MCF 10A (cell line): ENCODE data around the gene C1orf174. TPM values are rescaled to one million over a fixed set of nuclear protein-coding genes. Genes with fewer than 3 reads are reported as not detected.

Experiments used
- BruUV-seq: library from RNA; stranded (reverse); fragments of 400-500 nt; replicated peaks from 2 replicates; lab custom pipeline; 2021; lab: Mats Ljungman, UMichigan
- CTCF ChIA-PET: fragments of 300-600 bp; sonication (Branson Sonifier 250); formaldehyde crosslinking; extraction: SDS; loops from one replicate; lab custom pipeline; 2021; ENCODE audit warnings: antibody characterized with exemption, inconsistent platforms; lab: Yijun Ruan, JAX
- POLR2A ChIA-PET: fragments of 300-600, 350-650 bp; sonication (Branson Sonifier 250); formaldehyde crosslinking; extraction: SDS; loops from one replicate; lab custom pipeline; 2020; ENCODE audit warnings: antibody characterized with exemption, inconsistent platforms; lab: Yijun Ruan, JAX
- DNase-seq: peaks from one replicate; pipeline ENCODE4 v3.0.0-alpha.2; 2018; ENCODE audit not compliant: unreplicated experiment
- H3K27ac Mint-ChIP-seq: one replicate; pipeline ENCODE4 v1.8.0; 2022; ENCODE audit warnings: mild to moderate bottlenecking, low read depth, mixed read lengths; ENCODE audit not compliant: unreplicated experiment
- H3K27me3 Mint-ChIP-seq: one replicate; pipeline ENCODE4 v1.8.0; 2022; ENCODE audit warnings: mixed read lengths; ENCODE audit not compliant: insufficient read depth, unreplicated experiment
- H3K36me3 Mint-ChIP-seq: one replicate; pipeline ENCODE4 v1.8.0; 2022; ENCODE audit warnings: mild to moderate bottlenecking, moderate library complexity, mixed read lengths; ENCODE audit not compliant: insufficient read depth, unreplicated experiment
- H3K4me1 Mint-ChIP-seq: one replicate; pipeline ENCODE4 v1.8.0; 2022; ENCODE audit warnings: mixed read lengths; ENCODE audit not compliant: insufficient read depth, unreplicated experiment
- H3K4me3 Mint-ChIP-seq: one replicate; pipeline ENCODE4 v1.8.0; 2022; ENCODE audit warnings: mild to moderate bottlenecking, moderate library complexity, mixed read lengths; ENCODE audit not compliant: unreplicated experiment
- H3K9me3 Mint-ChIP-seq: one replicate; pipeline ENCODE4 v1.8.0; 2022; ENCODE audit warnings: mixed read lengths; ENCODE audit not compliant: unreplicated experiment
- CTCF ChIP-seq: fragments of 200-600 bp; IDR thresholded peaks from one replicate; pipeline ENCODE4 v1.8.0; 2022; ENCODE audit warnings: antibody characterized with exemption, mild to moderate bottlenecking; ENCODE audit not compliant: unreplicated experiment
- intact Hi-C: fragments of 100-400 bp; cut with micrococcal nuclease; formaldehyde crosslinking; loops from 2 replicates; pipeline ENCODE4 v1.14.1; 2022
- total RNA-seq: library from RNA; stranded (reverse); gene quantifications from 2 replicates; pipeline ENCODE4 v1.2.3, GENCODE V29; 2022

The C1orf174 gene
- total RNA-seq, 1 experiment from 2014 or later = 24.4 TPM

- peaks cover 20% of the 10 kb centered on the region for H3K9me3 Mint-ChIP-seq
- CTCF ChIA-PET = interaction anchor here (1.7 kb wide), 1 partner anchor 14 kb away, joined by 9 read pairs; no protein-coding TSS in a partner anchor
- no TSS peak for BruUV-seq
- no peak overlapping the region for H3K27ac Mint-ChIP-seq
- DNase-seq = no peak
- no peaks in the 10 kb centered on the region for H3K4me1 Mint-ChIP-seq
- TF ChIP-seq CTCF = no peak
- POLR2A ChIA-PET = no interaction called here
- H3K27me3 Mint-ChIP-seq = peaks cover 32% of the 10 kb centered on the region
- no peaks in the 10 kb centered on the region for H3K36me3 Mint-ChIP-seq
- no peak overlapping the region for H3K4me3 Mint-ChIP-seq
- intact Hi-C loops = no loop called here
Measured at GRCh38 chr1:3925762-3926161, 25.7 kb upstream of the C1orf174 start.

- DNase-seq = no peak
- no peak overlapping the region for H3K27ac Mint-ChIP-seq
- no peaks in the 10 kb centered on the region for H3K4me1 Mint-ChIP-seq
- peaks cover 15% of the 10 kb centered on the region for H3K9me3 Mint-ChIP-seq
- ChIA-PET POLR2A (no interaction called here), CTCF (interaction anchor here (1.7 kb wide), 1 partner anchor 14 kb away, joined by 9 read pairs; no protein-coding TSS in a partner anchor)
- TF ChIP-seq CTCF = no peak
- H3K4me3 Mint-ChIP-seq = no peak overlapping the region
- intact Hi-C loops = no loop called here
- peaks cover 34% of the 10 kb centered on the region for H3K27me3 Mint-ChIP-seq
- no TSS peak for BruUV-seq
- H3K36me3 Mint-ChIP-seq = no peaks in the 10 kb centered on the region
Measured at GRCh38 chr1:3925256-3925655, 25.2 kb upstream of the C1orf174 start.

- intact Hi-C loops = no loop called here
- BruUV-seq = no TSS peak
- Mint-ChIP-seq H3K27me3 (peaks cover 34% of the 10 kb centered on the region), H3K4me3 (no peak overlapping the region), H3K27ac (no peak overlapping the region), H3K4me1 (no peaks in the 10 kb centered on the region), H3K36me3 (no peaks in the 10 kb centered on the region), H3K9me3 (peaks cover 11% of the 10 kb centered on the region)
- ChIA-PET POLR2A (no interaction called here), CTCF (interaction anchor here (0.6 to 1.7 kb wide), 2 partner anchors 13 to 1591 kb away, joined by 3 to 9 read pairs; no protein-coding TSS in a partner anchor)
- peak; percentile 47 for DNase-seq
- no peak for TF ChIP-seq CTCF
Measured at GRCh38 chr1:3924825-3925220, 24.8 kb upstream of the C1orf174 start.

- POLR2A ChIA-PET = no interaction called here
- no peak for DNase-seq
- H3K4me1 Mint-ChIP-seq = no peaks in the 10 kb centered on the region
- H3K27me3 Mint-ChIP-seq = peaks cover 34% of the 10 kb centered on the region
- H3K27ac Mint-ChIP-seq = no peak overlapping the region
- H3K9me3 Mint-ChIP-seq = peaks cover 5% of the 10 kb centered on the region
- no peak for TF ChIP-seq CTCF
- no peaks in the 10 kb centered on the region for H3K36me3 Mint-ChIP-seq
- CTCF ChIA-PET = interaction anchor here (0.6 kb wide), 1 partner anchor 1591 kb away, joined by 3 read pairs; no protein-coding TSS in a partner anchor
- no peak overlapping the region for H3K4me3 Mint-ChIP-seq
- intact Hi-C loops = no loop called here
- no TSS peak for BruUV-seq
Measured at GRCh38 chr1:3924186-3924824, 24.2 kb upstream of the C1orf174 start.
